ENCODE measurements around the gene STAC2. TPM values are rescaled to one million over a fixed set of nuclear protein-coding genes. Genes with fewer than 3 reads are reported as not detected.

The STAC2 gene
- total RNA-seq, 2 experiments from 2014 or later = not detected

DNA sequence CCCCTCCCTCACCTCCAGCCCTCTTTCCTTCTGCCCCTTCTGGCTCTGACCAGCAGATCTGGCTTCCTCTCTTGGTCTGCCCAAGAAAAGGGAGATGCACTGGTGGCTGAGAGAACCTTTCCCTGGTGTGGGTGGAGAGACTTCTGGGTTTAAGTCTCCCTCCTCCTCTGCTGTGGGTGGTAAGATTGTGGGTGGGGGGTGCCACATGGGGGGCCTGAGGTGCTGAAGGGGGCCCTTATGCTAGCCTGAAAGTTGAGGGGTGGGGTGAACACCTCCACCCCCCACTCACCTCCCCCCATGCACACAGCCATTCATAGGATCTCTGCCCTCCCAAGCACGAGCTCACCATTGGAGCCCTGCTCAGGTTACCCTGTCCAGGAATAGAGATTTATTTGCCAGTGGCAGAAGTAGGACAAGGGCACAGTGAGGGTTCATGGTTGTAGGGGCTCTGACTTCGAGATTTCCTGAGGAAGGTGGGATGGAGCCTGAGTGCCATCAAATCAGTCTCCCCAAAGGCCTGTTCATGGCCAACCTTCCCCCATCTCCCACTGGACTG lies 1.7 kb upstream of the STAC2 start:
- H3K4me1 Mint-ChIP-seq = peaks cover 13% of the 10 kb centered on the region
- no peak overlapping the region for H3K4me3 Mint-ChIP-seq
- H3K27me3 Mint-ChIP-seq = peaks cover 57% of the 10 kb centered on the region
- no peak overlapping the region for H3K27ac Mint-ChIP-seq
- CTCF ChIA-PET = interaction anchor here (1.2 to 3.2 kb wide), 5 partner anchors 8 to 20 kb away, joined by 4 to 12 read pairs (median 5); no protein-coding TSS in a partner anchor
- H3K36me3 Mint-ChIP-seq = no peaks in the 10 kb centered on the region
- no peak for ATAC-seq
- no peaks in the 10 kb centered on the region for H3K9me3 Mint-ChIP-seq (ENCODE audit: low read depth)
- DNase-seq = no peak

DNA sequence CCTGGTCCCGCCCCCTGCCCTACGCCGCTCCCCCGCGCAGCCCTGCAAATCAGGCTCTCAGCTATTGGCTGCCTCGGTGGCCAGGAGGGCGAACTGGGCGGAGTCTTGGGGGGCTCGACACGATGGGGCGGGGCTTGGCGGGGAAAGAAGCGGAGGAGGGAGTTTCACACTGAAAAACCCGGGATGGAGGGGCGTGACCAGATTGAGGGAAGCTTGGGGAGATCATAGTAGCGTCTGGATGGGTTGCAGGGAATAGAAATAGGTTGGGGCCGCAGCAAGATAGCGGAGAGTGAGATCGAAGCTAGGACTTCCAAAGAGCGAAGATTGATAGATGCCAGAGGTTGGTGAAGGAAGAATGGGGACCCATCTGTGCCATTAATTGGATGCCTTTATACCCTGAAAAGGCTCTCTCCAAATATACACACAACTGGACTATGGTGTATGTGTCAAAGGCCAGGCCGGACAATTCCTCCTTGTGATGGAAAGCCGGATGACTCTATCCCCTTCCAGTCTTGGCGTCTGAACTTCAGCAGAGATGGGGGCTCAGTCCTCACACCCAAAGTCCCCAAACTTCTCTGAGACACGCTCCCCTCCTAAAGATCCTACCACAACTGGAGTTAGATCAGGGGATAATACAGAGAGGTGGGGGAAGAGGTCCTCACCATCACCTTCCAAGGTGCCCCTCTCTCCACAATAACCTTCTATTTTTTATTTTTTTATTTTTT lies 376 bp upstream of the STAC2 start:
- Mint-ChIP-seq H3K27ac (no peak overlapping the region), H3K4me1 (peaks cover 8% of the 10 kb centered on the region), H3K36me3 (no peaks in the 10 kb centered on the region), H3K4me3 (peak overlapping the region; percentile 55), H3K9me3 (ENCODE audit: low read depth) (no peaks in the 10 kb centered on the region), H3K27me3 (peaks cover 48% of the 10 kb centered on the region)
- CTCF ChIA-PET = interaction anchor here (0.8 to 3.2 kb wide), 5 partner anchors 10 to 668 kb away, joined by 3 to 12 read pairs (median 4); no protein-coding TSS in a partner anchor
- peak; percentile 68 for DNase-seq
- ATAC-seq = peak; percentile 83

DNA sequence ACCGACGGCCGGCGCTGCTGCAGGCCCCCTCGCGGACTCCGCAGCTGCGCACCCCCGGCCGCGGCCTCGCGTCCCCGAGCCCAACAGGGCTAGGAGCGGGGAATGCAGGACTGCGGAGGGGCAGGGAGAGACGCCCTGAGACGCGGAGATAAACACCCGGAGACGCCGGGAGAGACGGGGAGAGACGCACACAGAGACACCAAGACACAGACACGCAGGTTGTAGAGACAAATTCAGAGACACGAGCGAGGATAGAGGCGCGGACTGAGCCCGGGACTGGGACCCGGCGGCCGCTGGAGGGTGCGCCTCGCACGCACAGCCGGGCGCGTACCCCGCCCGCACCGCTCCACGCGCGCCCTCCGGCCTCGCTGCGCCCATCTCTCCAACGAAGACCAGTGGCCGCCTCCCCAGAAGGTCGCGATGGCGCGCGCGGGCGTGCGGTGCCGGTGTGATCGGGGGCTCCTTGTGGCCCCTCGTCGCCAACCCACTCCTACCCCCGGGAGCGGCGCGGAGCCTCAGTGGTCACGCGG lies 902 bp downstream of the STAC2 start:
- Mint-ChIP-seq H3K27me3 (peaks cover 48% of the 10 kb centered on the region), H3K27ac (no peak overlapping the region), H3K4me3 (no peak overlapping the region), H3K9me3 (ENCODE audit: low read depth) (no peaks in the 10 kb centered on the region), H3K4me1 (peaks cover 8% of the 10 kb centered on the region), H3K36me3 (no peaks in the 10 kb centered on the region)
- ATAC-seq (peak; percentile 13), DNase-seq (no peak)
- CTCF ChIA-PET = interaction anchor here (30.8 kb wide), 1 partner anchor 14 kb away, joined by 670 read pairs; no protein-coding TSS in a partner anchor

DNA sequence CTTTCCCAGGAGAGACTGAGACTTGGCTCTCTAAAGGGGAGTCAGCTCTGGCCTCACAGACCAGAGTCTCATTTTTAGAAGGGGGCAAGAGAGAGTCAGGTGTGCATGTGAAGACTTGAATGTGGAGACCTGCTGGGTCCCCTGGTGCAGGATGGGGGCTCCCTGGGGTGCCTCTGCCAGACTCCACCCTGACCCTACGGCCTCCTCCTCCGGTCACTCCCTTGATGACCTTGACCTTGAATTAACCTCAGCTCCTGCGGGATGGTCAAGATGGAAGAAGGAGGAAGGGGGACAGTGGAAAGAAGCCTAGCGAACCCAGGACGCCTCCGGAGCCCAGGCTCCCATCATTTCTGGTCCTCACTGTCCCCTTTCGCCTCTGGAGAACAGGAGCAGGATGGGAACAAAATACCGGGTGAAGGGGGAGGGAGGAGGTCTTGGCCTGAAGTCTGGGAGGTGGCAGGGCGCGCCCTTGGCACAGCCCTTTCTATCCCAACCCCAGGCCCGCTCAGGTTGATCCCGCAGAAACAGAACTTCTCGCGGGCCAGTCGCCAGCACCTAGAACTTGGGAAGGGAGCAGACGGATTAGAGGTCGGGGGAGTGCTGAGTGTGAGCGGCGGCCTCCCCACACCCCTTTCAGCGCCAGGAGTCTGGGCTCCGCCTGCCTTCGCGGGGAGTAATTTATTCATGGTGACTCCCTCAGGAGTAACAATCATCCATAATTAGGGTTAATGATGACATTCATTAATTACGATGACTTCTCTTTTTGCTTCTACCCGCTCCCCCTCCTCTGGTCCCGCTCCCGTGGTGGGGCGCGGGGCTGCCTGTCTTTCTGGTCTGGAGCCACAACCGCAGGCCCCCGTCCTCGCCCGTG lies 1.6 kb downstream of the STAC2 start:
- DNase-seq (no peak), ATAC-seq (no peak)
- Mint-ChIP-seq H3K27me3 (peaks cover 47% of the 10 kb centered on the region), H3K27ac (no peak overlapping the region), H3K4me3 (no peak overlapping the region), H3K9me3 (ENCODE audit: low read depth) (no peaks in the 10 kb centered on the region), H3K36me3 (no peaks in the 10 kb centered on the region), H3K4me1 (peaks cover 8% of the 10 kb centered on the region)
- CTCF ChIA-PET = interaction anchor here (1.6 to 30.8 kb wide), 2 partner anchors 15 to 49 kb away, joined by 4 to 670 read pairs; no protein-coding TSS in a partner anchor

DNA sequence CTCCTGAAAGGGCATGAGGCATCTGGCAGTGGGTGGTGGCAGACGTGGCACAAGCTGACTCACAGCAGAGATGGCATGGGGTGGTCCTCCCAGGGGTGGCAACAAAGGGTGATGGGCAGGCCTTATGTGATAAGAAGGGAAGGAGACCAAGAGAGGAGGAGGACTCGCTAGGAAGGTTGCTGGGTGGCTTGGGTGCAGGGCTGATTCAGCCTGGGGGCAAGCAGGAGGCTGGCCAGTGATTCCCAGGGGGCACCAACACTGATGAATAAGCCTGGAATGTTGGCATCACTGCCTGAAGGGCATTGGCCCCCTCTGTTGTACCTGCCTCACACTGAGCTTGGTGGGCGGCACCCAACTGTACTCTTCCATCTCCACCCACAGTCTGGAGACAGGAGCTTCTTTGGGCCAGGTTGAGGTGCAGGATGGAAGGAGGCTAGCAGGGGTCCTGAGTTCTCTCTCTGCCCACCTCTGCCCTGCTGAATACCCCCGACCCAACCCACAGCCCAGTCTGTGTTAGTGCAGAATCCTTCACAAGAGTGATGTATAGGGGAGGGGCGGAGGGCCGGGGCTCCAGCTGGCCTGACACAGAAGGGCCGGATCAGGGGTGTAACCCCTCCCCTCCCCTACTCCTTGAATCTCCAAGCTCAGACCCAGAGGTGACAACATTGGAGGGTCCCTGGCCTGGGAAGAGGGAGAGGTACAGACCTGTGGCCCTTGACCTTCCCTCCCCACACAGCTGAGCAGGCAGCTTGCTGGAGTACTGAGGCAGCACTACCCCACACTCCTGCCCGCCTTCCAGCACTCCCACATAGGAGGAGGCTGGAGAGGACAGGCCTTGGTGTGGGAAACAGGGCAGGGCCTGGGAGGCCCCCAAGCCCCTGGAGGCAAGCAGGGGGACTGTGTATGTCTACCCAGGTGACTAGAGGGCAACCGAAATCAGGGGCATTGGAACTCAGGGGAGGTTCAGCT lies 2.6 kb downstream of the STAC2 start:
- Mint-ChIP-seq H3K27ac (no peak overlapping the region), H3K27me3 (peaks cover 49% of the 10 kb centered on the region), H3K9me3 (ENCODE audit: low read depth) (no peaks in the 10 kb centered on the region), H3K4me3 (no peak overlapping the region), H3K4me1 (peaks cover 8% of the 10 kb centered on the region), H3K36me3 (no peaks in the 10 kb centered on the region)
- no peak for ATAC-seq
- DNase-seq = no peak
- CTCF ChIA-PET = interaction anchor here (0.7 to 30.8 kb wide), 3 partner anchors 16 to 48 kb away, joined by 4 to 670 read pairs (median 4); no protein-coding TSS in a partner anchor

DNA sequence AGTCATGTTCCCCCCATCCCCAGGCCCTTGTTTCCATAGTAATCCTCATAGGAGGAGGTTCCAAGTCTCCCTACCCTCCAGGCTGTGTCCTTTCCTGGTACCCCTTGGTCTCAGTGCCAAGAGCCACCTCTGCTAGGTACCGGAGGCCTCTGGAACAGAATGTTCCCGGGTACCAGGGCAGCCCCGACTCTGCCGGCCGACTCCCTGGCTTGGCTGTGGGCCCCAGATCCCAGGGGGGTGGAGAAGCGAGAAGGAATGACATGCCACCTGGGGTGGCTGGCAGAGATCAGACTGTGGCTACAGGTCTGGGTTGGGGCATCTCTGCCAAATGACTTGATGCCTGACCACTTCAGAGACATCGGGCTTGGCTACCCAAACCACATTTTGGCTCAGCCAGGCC lies 3.6 kb downstream of the STAC2 start:
- ATAC-seq = no peak
- DNase-seq = no peak
- Mint-ChIP-seq H3K4me3 (no peak overlapping the region), H3K4me1 (peaks cover 10% of the 10 kb centered on the region), H3K9me3 (ENCODE audit: low read depth) (no peaks in the 10 kb centered on the region), H3K36me3 (no peaks in the 10 kb centered on the region), H3K27me3 (peaks cover 49% of the 10 kb centered on the region), H3K27ac (no peak overlapping the region)
- CTCF ChIA-PET = interaction anchor here (30.8 kb wide), 1 partner anchor 17 kb away, joined by 670 read pairs; no protein-coding TSS in a partner anchor

DNA sequence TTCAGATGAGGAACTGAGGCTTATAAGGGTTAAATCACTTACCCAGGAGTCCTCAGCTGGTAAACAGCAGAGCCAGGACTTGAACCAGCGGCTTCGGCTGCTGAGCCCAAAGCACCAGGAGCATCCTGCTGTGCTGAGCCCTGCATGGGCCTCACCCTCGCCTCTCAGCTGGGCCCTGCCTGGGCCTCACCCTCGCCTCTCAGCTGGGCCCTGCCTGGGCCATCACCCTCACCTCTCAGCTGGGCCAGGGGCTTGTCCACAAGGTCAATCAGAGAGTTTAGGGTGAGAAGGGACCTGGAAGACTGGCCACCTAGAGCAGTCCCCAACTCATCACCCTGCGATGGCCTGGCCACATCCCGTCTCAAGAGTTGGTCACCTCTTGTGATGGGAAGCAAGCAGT lies 4.2 kb downstream of the STAC2 start:
- CTCF ChIA-PET = interaction anchor here (30.8 kb wide), 1 partner anchor 18 kb away, joined by 670 read pairs; no protein-coding TSS in a partner anchor
- Mint-ChIP-seq H3K4me1 (peaks cover 10% of the 10 kb centered on the region), H3K9me3 (ENCODE audit: low read depth) (no peaks in the 10 kb centered on the region), H3K4me3 (no peak overlapping the region), H3K27ac (no peak overlapping the region), H3K27me3 (peaks cover 52% of the 10 kb centered on the region), H3K36me3 (no peaks in the 10 kb centered on the region)
- DNase-seq (no peak), ATAC-seq (no peak)

DNA sequence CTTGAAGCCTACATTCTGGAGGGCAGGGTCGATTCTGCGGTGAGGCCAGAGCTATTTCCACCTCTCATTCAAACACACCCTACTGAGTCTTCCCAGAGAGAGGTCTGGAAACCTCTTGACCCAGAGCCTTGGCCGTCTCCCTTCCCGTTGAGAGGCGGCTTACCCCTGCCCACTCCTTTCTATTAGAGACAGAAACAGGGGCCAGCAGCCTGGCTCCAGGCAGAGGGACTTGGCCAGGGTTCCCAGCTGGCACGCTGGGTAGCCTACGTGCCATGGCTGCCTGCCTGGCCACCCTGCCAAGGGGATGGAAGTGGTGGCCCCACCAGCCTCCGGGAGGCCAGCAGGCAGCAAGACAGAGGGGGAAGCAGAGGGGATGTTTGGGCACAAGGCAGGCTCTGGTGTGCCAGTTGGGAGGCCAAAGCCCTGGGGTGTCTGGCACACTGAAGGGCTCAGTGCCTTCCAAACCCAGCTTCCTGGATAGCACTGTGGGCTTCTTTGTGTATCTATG lies 6.0 kb downstream of the STAC2 start:
- CTCF ChIA-PET = interaction anchor here (1.5 to 30.8 kb wide), 2 partner anchors 13 to 20 kb away, joined by 5 to 670 read pairs; no protein-coding TSS in a partner anchor
- Mint-ChIP-seq H3K36me3 (no peaks in the 10 kb centered on the region), H3K4me3 (no peak overlapping the region), H3K27ac (no peak overlapping the region), H3K9me3 (ENCODE audit: low read depth) (no peaks in the 10 kb centered on the region), H3K27me3 (peaks cover 55% of the 10 kb centered on the region), H3K4me1 (peaks cover 3% of the 10 kb centered on the region)
- DNase-seq (no peak), ATAC-seq (no peak)

DNA sequence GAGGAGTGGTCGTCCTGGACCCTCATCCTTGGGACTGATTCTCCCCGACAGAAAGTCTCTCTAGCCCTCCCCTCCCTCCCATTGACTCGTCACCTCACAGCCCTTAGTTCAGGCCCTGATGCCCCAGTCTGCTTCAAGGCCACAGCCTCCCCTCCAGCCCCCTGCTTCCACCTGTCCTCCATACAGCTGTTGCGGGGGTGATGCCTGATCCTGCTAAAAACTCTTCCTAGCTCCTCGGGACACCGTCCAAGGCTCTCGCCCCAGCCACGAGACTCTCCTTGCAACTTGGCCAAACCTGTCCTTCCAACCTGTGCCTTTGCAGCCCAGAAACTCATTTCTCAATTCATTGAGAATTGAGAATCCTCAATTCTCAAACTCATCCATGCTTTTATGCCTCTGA lies 6.8 kb downstream of the STAC2 start:
- CTCF ChIA-PET = interaction anchor here (1.5 to 30.8 kb wide), 3 partner anchors 12 to 20 kb away, joined by 5 to 670 read pairs (median 7); no protein-coding TSS in a partner anchor
- Mint-ChIP-seq H3K4me1 (peaks cover 2% of the 10 kb centered on the region), H3K27ac (no peak overlapping the region), H3K36me3 (no peaks in the 10 kb centered on the region), H3K4me3 (no peak overlapping the region), H3K27me3 (peaks cover 47% of the 10 kb centered on the region), H3K9me3 (ENCODE audit: low read depth) (no peaks in the 10 kb centered on the region)
- ATAC-seq = no peak
- no peak for DNase-seq

DNA sequence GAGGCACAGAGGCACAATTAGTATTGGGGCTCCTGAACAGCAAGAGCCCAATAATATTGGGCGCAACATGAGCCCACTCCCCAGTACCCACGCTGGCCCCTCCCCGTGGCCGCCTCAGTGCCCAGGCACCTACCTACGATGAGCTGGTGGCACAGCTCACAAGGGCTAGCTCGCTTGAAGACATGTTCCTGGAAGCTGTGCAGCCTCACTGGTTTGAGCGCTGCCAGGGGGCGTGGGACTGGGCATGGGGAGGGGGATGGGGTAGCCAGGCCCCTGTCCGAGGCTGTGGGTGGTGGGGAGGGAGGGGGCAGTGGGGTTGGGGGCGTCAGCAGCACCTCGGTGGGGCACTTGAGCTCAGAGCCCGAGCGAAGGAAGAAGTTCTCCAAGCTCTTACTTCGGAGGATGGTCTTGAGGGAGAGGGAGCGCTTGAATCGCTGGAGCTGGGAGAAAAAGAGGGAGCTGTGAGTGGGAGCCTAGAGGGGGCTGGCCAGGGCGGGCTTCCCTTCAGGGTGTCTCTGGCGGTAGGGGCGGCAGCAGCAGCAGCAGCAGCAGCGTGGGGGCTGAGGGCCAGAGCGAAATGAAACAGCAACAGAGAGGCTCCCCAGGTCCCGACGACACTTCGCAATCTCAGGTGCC lies 7.9 kb downstream of the STAC2 start:
- DNase-seq = no peak
- Mint-ChIP-seq H3K4me3 (no peak overlapping the region), H3K9me3 (ENCODE audit: low read depth) (no peaks in the 10 kb centered on the region), H3K27me3 (peaks cover 37% of the 10 kb centered on the region), H3K4me1 (peaks cover 2% of the 10 kb centered on the region), H3K36me3 (no peaks in the 10 kb centered on the region), H3K27ac (no peak overlapping the region)
- CTCF ChIA-PET = interaction anchor here (0.8 to 30.8 kb wide), 3 partner anchors 11 to 53 kb away, joined by 3 to 670 read pairs (median 7); no protein-coding TSS in a partner anchor
- no peak for ATAC-seq

DNA sequence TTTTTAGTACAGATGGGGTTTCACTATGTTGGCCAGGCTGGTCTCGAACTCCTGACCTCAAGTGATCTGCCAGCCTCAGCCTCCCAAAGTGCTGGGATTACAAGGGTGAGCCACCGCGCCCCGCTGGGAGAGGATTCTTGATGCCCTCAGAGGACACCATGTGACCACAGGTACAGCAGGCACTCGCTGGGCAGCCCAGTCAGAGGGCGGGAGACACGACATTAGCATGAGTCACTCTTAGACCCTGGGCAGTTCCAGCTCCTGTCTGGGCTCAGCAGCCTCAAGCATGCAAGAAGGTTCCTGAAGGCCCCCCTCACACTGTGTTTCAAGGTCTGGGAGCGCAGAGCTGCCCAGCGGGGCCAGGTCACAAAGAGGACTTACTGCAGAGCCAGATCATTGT lies 11.9 kb downstream of the STAC2 start:
- DNase-seq (no peak), ATAC-seq (no peak)
- H3K4me3 Mint-ChIP-seq = no peak overlapping the region
- H3K9me3 Mint-ChIP-seq (ENCODE audit: low read depth) = no peaks in the 10 kb centered on the region
- H3K36me3 Mint-ChIP-seq = no peaks in the 10 kb centered on the region
- H3K27ac Mint-ChIP-seq = no peak overlapping the region
- H3K4me1 Mint-ChIP-seq = peaks cover 7% of the 10 kb centered on the region
- CTCF ChIA-PET = interaction anchor here (30.8 kb wide), 1 partner anchor 25 kb away, joined by 670 read pairs; no protein-coding TSS in a partner anchor
- peaks cover 45% of the 10 kb centered on the region for H3K27me3 Mint-ChIP-seq

Measured in activated CD8-positive, alpha-beta memory T cell treated with anti-CD3 and anti-CD28 coated beads, Interleukin-2, amount 10 ng/mL, durations not matched to agents 7 days and 5 days (primary cell).